ENCODE data around the gene TTC9C.

- no peak for TF ChIP-seq POLR2AphosphoS5 (IDR thresholded peaks at IDR 0.05; ENCODE audit: insufficient read depth, low read depth, low read length)
- no peak for TF ChIP-seq MAX (IDR thresholded peaks at IDR 0.05; ENCODE audit: insufficient read depth, insufficient read length)
- TF ChIP-seq CTCF (IDR thresholded peaks at IDR 0.05; ENCODE audit: extremely low read depth in 1 of 2, insufficient read depth in 1 of 2, low read depth in 1 of 2, low read length in 2 of 2): no peak
- no peak for TF ChIP-seq JUN (IDR thresholded peaks at IDR 0.05; ENCODE audit: borderline replicate concordance, insufficient read depth, insufficient read length, low read depth)
- TF ChIP-seq POLR2A (IDR thresholded peaks at IDR 0.05; ENCODE audit: low read depth, low read length): no peak
- no peak for TF ChIP-seq EZH2 (IDR thresholded peaks at IDR 0.05; ENCODE audit: borderline replicate concordance, low read depth, low read length, severe bottlenecking)
- no peak for TF ChIP-seq MYC (IDR thresholded peaks at IDR 0.05; ENCODE audit: low read depth, low read length)
Observed at GRCh38 chr11:62713343-62713742, 14.9 kb upstream of the TTC9C start.
